GM18508 (cell line): Measurements from ENCODE around the gene ZNF23.

Experiments
- ATAC-seq: cut with Tn5 transposase; IDR thresholded peaks from one replicate; pipeline ENCODE4 v1.9.1; 2021; ENCODE audit warnings: moderate number of reproducible peaks; ENCODE audit not compliant: insufficient read depth, unreplicated experiment

The ZNF23 gene

DNA sequence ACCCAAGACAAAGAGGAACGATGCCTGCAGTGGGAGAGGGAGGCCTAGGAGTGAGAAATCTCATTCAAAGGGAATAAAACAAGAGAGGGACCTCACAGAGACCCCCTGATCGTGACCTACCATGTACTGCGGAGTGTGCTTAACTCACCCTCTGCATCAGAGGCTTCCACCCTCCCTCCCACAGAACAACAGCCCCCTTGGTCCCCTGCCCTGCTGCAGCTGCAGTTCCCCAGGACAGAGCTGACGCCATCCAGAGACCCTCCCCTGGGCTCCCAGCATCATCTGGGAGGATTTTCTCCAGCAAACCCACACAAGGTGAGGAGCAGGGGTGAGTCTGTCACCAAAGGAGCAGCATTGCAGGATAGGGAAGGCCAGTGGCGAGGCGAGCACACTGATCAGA lies 60.0 kb downstream of the ZNF23 start:
- no peak for ATAC-seq

DNA sequence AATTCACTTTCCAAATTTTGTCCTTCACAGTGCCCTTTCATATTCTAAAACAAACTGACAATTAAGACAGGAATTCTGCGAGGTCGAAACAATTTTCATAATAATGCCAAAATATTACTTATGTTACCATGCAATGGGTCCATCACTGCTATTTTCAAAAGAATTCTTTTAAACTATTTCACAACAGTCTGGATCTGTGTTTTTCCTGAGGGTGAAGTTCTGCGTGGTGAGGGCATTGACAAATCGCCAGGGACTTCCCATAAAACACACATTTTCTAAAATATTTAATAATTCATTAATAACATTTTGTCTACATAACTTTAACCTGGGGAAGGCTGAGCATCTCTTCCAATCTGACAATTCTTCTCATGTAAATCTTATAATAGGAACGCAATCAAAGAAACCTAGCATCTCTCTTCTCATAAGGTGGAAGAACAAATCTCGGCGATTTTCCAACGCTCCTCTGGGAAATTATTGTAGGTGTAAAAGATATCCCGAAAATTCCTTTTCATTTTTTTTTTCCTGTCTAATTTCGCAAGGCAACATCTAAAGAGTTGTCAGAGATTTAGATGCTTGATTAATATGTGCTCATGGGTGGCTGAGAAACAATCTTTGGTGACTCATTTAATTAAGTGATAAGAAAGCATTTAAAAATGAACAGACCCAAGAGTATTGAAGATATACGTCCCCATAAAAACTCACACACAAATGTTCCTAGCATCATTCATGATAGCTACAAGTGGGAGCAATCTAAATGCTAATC lies 62.1 kb downstream of the ZNF23 start:
- no peak for ATAC-seq
